HG02852 (cell line): Measurements from ENCODE around the gene PURB.
"Not testable (repeated sequence)": the region's sequence is repeated elsewhere in the genome, so short reads cannot be mapped to it uniquely, and the experiment has no call there.

Experiments used
- ATAC-seq: cut with Tn5 transposase; IDR thresholded peaks from one replicate; pipeline ENCODE4 v1.9.1; 2021; ENCODE audit warnings: mild to moderate bottlenecking, moderate library complexity; ENCODE audit not compliant: unreplicated experiment

PURB gene

GRCh38 chr7:44854644-44855364 is 30.5 kb downstream of the PURB start:
- ATAC-seq = no peak

GRCh38 chr7:44853391-44853790 is 31.9 kb downstream of the PURB start:
- ATAC-seq = no peak

- no peak for ATAC-seq
Observed at GRCh38 chr7:44852590-44852989, 32.7 kb downstream of the PURB start.

- ATAC-seq = no peak
Observed at GRCh38 chr7:44849885-44850544, 35.3 kb downstream of the PURB start.

GRCh38 chr7:44849259-44849884 is 36.0 kb downstream of the PURB start:
- ATAC-seq = no peak

- peak; percentile 81 for ATAC-seq
Observed at GRCh38 chr7:44847920-44848634, 37.3 kb downstream of the PURB start, which contains the start of gene H2AZ2. Gene H2AZ2 (minus strand): TSS chr7:44848087. CDS start chr7:44847971, 116 bp downstream.

GRCh38 chr7:44847509-44847919 is 37.8 kb downstream of the PURB start:
- peak; percentile 61 for ATAC-seq

- ATAC-seq = no peak
Observed at GRCh38 chr7:44846816-44847508, 38.4 kb downstream of the PURB start.

- ATAC-seq = not testable (repeated sequence)
Observed at GRCh38 chr7:44846390-44846789, 38.9 kb downstream of the PURB start.

GRCh38 chr7:44845451-44845850 is 39.9 kb downstream of the PURB start:
- no peak for ATAC-seq

GRCh38 chr7:44843440-44843839 is 41.9 kb downstream of the PURB start:
- ATAC-seq = not testable (repeated sequence)

- not testable (repeated sequence) for ATAC-seq
Observed at GRCh38 chr7:44842675-44843074, 42.7 kb downstream of the PURB start.

- ATAC-seq = no peak
Observed at GRCh38 chr7:44838751-44839150, 46.6 kb downstream of the PURB start.

GRCh38 chr7:44827567-44827966 is 57.8 kb downstream of the PURB start:
- no peak for ATAC-seq
